Coronary artery (tissue), 2 donors: Measurements from ENCODE around the gene KTN1.
A peak's percentile ranks its signal among the peaks of the same experiment; 100 is the strongest.

Experiments used
- DNase-seq: peaks from one replicate; pipeline ENCODE4 v3.0.0-alpha.2; 2017; ENCODE audit warnings: low spot score
- H3K27ac ChIP-seq, 2 donors: fragments of 200-600 bp; sonication (generic); one replicate each; pipeline ENCODE4 v1.5.1; 2016 to 2019
- H3K4me3 ChIP-seq: fragments of 200-600 bp; sonication (generic); 2 replicates; pipeline ENCODE4 v1.5.1; 2016; ENCODE audit warnings: mild to moderate bottlenecking, moderate library complexity
- CTCF ChIP-seq: fragments of 200-600 bp; sonication (generic); IDR thresholded peaks from one replicate; pipeline ENCODE4 v1.5.1; 2019; ENCODE audit warnings: antibody characterized with exemption

KTN1 gene

DNA sequence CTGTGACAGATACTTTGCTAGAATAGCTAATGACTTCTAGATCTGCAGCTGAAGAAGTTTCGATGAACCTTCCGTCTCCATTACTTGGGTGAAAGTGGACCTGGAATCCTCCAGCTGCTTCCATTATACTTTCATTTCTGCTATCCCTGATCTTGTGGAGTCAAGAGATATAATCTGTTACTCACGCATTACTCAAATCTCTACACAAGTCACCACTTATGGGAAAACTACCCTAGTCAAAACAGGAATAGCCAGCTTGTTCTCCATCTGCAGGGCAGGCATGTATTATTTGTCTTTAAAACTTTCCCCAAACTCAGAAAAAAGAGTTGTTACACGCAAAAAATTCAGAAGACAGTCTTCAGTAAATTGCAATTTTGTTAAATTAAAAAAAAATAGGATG is 2.8 kb upstream of the KTN1 start:
- no peak for DNase-seq
- Histone ChIP-seq H3K4me3 (no peak overlapping the region), H3K27ac (no peak overlapping the region)
- TF ChIP-seq CTCF = no peak

DNA sequence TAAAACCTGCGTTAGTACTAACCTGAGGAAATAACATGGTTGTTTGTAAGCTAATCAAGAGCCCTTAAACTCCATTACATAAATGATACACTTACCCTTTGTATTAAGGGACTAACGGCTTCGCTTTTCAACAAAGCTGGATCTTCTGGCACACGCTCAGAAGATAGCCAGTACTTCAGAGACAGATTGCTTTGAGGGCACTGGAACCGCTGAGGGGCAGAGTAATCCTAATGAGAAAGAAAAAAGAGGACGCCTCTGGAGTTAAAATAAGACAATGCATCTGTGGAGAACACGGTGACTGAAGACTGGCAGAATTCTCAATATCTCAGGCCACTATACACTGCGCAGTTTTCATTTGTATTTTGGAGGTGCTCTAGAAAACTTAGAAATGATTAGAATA is 1.5 kb upstream of the KTN1 start:
- DNase-seq = no peak

DNA sequence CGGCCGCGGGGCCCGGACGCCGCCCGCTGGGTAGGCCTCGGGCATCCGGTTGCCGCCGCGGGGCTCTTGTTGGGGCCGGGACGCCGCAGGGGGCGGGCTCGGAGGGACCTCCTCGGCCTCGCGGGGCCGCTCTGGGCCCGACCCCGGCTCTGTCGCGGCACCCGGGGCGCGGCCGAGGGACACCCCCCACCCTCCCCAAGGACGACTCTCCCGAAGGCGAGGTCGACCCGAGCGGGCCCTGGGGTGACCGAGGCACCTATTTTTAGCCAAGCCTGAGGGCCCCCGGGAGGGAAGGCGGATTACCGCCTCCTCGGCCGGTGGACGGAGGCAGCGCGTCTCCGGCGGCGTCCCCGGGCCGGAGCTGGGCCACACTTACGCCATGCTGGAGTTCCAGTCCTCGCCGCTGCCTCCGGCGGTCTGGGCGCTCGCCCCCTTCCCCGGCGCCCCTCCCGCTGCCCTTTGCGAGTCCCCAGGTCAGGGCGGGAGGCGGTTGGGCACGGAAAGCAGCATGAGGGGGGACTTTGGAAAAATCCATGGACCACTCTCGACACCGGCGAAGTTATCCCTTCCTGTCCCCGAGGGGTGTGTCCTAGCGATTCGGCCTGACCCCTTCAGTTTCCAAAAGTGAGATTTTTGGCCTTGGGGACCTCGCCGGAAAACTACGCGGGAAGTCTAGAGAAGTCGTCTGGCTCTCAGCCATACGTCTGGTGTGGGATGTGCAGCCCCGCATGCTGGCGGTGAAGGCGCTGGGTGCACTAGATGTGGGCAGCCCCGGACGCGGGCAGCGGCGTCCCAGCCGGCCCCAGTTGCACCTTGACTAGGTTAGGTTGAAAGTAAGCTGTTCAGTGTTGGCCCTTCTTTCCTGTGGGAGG is 699 bp downstream of the KTN1 start:
- peak; percentile 77 for DNase-seq
- Histone ChIP-seq H3K27ac (peak overlapping the region; percentile 96 to 98), H3K4me3 (peak overlapping the region; percentile 98)
- no peak for TF ChIP-seq CTCF

More for the DNA sequence above, 1.5 kb upstream of the KTN1 start:
- H3K4me3 ChIP-seq = peak overlapping the region; percentile 98
- TF ChIP-seq CTCF = no peak
- peak overlapping the region in 1 of 2 donors; percentile 96 for H3K27ac ChIP-seq

DNA sequence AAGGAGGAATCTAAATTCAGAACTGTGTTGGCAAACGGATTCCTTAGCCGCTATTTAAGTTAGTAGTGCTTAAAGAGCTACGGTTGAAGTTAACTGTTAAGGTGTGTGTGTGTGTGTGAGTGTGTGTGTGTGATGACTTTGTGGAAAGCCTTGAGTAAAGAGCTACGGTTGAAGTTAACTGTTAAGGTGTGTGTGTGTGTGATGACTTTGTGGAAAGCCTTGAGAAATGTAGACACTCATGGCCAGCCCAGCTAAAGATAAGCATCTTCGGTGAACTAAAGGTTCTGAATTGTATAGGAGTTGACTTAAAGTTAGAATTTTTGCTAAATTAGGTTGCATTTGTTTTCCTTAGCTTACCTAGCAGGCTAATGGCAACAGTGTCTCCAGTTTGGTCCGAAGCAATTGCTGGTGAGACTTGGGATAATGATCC is 1.4 kb downstream of the KTN1 start:
- Histone ChIP-seq H3K27ac (peak overlapping the region; percentile 96 to 98), H3K4me3 (peak overlapping the region; percentile 98)
- no peak for DNase-seq
- no peak for TF ChIP-seq CTCF

DNA sequence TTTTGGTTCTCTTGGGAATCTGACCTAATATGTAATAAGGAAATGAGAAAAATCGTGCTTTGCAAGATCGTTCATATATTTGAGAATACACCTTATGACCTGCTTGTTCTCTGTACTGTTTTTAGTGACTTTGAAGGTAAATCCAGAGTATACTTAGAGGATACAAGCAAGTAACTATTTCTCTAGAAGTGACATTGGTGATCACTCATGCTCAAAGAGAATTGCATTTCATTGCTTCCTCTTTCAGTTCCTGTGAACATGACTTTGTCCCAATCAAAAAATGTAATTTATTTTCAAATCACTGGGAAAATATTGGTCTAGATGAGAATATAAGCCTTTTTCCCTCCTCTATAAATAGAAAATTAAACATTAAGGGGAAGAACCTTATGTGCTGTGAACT is 2.7 kb downstream of the KTN1 start:
- Histone ChIP-seq H3K27ac (no peak overlapping the region), H3K4me3 (no peak overlapping the region)
- TF ChIP-seq CTCF = no peak
- DNase-seq = no peak

- TF ChIP-seq CTCF = no peak
- Histone ChIP-seq H3K4me3 (no peak overlapping the region), H3K27ac (no peak overlapping the region)
- DNase-seq = no peak
These were observed 4.0 kb downstream of the KTN1 start for GRCh38 chr14:55583942-55584468.

DNA sequence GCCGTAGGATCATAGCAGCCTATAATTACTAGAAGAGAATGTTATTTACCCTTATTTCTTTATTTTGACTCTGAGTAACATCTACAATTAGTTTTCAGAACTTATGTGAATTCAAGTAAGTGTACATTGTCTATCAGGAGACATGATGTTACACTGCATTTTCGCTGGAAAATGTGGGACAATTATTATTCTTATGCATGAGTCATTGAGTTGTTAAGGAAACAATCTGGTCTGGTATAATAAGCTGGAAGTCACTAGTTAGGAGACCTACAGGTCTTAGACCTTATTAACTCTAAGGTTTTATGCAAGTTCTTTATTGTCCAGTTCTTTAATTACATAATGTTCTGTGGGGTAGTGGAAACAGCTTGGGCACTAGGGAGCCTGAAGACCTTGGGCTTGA is 5.8 kb downstream of the KTN1 start:
- no peak for TF ChIP-seq CTCF
- H3K27ac ChIP-seq = no peak overlapping the region
- no peak overlapping the region for H3K4me3 ChIP-seq
- no peak for DNase-seq
